Measurements from ENCODE around the gene TRMT10C.

DNA sequence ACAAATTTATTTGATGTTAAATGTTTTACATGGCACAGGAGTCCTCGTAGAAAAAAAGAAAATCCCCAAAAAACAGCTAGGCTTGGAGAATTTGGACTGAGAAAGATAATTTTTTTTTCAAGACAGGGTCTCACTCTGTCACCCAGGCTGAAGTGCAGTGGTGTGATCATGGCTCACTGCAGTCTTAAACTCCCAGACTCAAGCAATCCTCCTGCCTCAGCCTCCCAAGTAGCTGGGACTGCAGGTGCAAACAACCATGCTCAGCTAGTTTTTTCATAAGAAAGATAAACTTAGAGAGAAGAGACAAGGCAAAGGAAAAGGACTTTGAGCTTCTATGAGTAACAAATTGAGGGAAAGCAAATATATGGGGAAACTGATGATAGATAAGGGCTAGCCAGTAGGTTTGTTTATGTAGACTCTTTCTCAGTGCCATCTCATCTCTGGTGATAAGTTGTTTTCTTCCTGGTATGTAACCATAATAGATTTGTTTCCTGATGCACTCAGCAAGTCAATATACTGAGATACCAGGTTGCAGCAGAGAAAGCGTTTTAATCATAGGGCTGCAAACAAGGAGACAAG, 13.1 kb upstream of the TRMT10C start:
- TF ChIP-seq, protein P1, sequence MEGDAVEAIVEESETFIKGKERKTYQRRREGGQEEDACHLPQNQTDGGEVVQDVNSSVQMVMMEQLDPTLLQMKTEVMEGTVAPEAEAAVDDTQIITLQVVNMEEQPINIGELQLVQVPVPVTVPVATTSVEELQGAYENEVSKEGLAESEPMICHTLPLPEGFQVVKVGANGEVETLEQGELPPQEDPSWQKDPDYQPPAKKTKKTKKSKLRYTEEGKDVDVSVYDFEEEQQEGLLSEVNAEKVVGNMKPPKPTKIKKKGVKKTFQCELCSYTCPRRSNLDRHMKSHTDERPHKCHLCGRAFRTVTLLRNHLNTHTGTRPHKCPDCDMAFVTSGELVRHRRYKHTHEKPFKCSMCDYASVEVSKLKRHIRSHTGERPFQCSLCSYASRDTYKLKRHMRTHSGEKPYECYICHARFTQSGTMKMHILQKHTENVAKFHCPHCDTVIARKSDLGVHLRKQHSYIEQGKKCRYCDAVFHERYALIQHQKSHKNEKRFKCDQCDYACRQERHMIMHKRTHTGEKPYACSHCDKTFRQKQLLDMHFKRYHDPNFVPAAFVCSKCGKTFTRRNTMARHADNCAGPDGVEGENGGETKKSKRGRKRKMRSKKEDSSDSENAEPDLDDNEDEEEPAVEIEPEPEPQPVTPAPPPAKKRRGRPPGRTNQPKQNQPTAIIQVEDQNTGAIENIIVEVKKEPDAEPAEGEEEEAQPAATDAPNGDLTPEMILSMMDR (conservative IDR thresholded peaks at IDR 0.05 in 1 of 2, IDR thresholded peaks at IDR 0.05 in 1 of 2; ENCODE audit: low read depth in 1 of 2, low read length in 2 of 2): no peak
- TF ChIP-seq EZH2 (IDR thresholded peaks at IDR 0.05; ENCODE audit: low read length, missing control alignments): no peak

Measured in fibroblast of lung (primary cell).